ENCODE measurements around the gene PLBD2. TPM values are rescaled to one million over a fixed set of nuclear protein-coding genes. Genes with fewer than 3 reads are reported as not detected.

The PLBD2 gene
- total and polyA plus RNA-seq, 9 of the 15 experiments (the other 6 are each of a cell fraction or from before 2014, with no cell fraction given), result 2.4 to 37.4 (median 6.0) TPM

- TF ChIP-seq REST (IDR thresholded peaks at IDR 0.05; ENCODE audit: borderline replicate concordance) (peak; percentile 82), REST (CRISPR knock-in tag; IDR thresholded peaks at IDR 0.05; ENCODE audit: low read depth) (no peak), ZEB2 (IDR thresholded peaks at IDR 0.05) (no peak), ZNF282 (CRISPR knock-in tag; IDR thresholded peaks at IDR 0.05) (no peak), ID3 (CRISPR knock-in tag; IDR thresholded peaks at IDR 0.05) (no peak), ID3 (tag; IDR thresholded peaks at IDR 0.05) (0 out of 2 replicates have a peak, but pooled peaks have one; percentile 21), ZC3H8 (IDR thresholded peaks at IDR 0.05) (no peak), MXI1 (IDR thresholded peaks at IDR 0.05; ENCODE audit: low read depth, low read length) (no peak), XRCC5 (IDR thresholded peaks at IDR 0.05; ENCODE audit: low read depth, low read length) (peak; percentile 93), TCF15 (CRISPR knock-in tag; IDR thresholded peaks at IDR 0.05) (no peak), BRD4 (IDR thresholded peaks at IDR 0.05) (no peak), FOXA1 (IDR thresholded peaks at IDR 0.05; ENCODE audit: borderline replicate concordance) (no peak), CTCF (IDR thresholded peaks at IDR 0.05 in 2 of 3, conservative IDR thresholded peaks at IDR 0.05 in 1 of 3; ENCODE audit: insufficient read depth in 2 of 3, low read depth in 1 of 3, low read length in 3 of 3) (peak; percentile 88 to 94 (median 90)), HNRNPH1 (optimal IDR thresholded peaks at IDR 0.05; ENCODE audit: low read depth, low read length) (no peak), SIRT6 (IDR thresholded peaks at IDR 0.05; ENCODE audit: low read depth, low read length) (no peak), RCOR1 (IDR thresholded peaks at IDR 0.05; ENCODE audit: borderline replicate concordance in 1 of 2, low read depth in 2 of 2, low read length in 2 of 2) (0 out of 4 replicates have a peak, but pooled peaks of 1 of the 2 experiments have one; percentile 48), NFYB (IDR thresholded peaks at IDR 0.05; ENCODE audit: extremely low read depth, insufficient read length) (no peak)
Measured at GRCh38 chr12:113424915-113425823, 66.8 kb downstream of the PLBD2 start (continued).

Data from K562 (cell line).